Measurements from ENCODE around the gene MTMR2. TPM values are rescaled to one million over a fixed set of nuclear protein-coding genes. Genes with fewer than 3 reads are reported as not detected.

The MTMR2 gene
- total RNA-seq, 4 donors from 2014 or later = 17.9 to 30.4 (median 23.5) TPM

DNA sequence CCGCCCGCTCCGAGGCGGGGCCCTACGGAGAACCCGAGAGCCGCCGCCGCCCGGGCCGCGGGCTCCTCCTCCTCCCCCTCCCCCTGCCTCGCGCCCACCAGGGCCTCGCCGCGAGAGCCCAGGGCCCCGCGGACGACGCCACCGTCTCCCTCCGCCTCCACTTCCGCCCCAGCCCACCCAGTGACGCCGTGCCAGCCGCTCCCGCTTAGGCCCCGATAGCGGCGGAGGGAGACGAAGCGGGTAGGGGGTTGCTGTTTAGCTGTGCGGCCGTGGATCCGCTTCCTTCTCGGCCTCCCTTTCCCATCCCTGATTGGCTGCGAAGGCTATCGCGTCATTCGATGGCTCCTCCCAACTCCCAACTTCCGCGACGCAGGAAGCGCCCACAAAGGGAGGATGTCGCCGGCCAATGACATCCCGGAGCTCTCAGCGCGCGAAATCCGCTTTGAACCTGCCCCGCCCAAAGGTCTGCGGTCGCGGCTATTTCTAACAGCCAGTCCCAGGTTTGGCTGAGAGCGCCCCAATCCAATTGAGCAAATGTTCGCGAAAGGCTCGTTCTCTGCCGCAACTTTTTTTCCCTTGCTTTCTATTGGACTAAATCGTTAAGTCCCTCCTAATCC lies 134.3 kb downstream of the MTMR2 start, which contains the start of gene FAM76B:
FAM76B (minus strand) TSS at position 277 of the 617 bp plus-strand sequence. CDS start 304 bp downstream, outside the sequence.
- DNase-seq (ENCODE audit: low spot score) = peak; percentile 87

DNA sequence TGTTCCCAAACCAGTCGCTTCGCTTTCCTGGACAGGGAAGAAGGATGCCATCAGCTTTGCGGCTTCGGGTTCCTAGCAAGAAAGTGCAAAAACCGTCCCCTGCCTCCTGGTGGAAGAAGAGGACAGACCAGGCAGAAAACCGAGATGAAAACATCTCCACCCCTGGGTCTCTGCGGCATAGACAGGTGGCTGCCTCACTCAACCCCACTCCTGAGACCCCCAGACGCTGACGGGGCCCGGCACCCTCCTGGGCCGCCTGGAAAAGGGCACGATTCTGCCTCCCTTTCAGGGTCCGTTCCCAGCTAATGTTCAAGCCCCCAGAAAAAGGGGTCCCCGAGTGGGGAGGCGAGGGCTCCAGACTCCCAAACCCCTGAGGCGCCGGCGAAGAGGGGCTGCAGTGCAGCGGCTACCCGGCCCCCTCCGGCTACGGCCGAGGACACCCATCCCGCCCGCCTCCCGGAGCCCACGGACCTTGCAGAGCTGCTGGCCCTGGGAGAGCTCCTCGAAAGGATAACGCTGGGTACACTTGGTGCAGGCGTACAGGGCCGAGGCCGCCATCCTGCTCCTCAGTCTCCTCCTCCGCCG lies 134.9 kb downstream of the MTMR2 start:
- DNase-seq (ENCODE audit: low spot score) (no peak), ATAC-seq (ENCODE audit: low FRiP score) (no peak)
- TF ChIP-seq, protein P1, sequence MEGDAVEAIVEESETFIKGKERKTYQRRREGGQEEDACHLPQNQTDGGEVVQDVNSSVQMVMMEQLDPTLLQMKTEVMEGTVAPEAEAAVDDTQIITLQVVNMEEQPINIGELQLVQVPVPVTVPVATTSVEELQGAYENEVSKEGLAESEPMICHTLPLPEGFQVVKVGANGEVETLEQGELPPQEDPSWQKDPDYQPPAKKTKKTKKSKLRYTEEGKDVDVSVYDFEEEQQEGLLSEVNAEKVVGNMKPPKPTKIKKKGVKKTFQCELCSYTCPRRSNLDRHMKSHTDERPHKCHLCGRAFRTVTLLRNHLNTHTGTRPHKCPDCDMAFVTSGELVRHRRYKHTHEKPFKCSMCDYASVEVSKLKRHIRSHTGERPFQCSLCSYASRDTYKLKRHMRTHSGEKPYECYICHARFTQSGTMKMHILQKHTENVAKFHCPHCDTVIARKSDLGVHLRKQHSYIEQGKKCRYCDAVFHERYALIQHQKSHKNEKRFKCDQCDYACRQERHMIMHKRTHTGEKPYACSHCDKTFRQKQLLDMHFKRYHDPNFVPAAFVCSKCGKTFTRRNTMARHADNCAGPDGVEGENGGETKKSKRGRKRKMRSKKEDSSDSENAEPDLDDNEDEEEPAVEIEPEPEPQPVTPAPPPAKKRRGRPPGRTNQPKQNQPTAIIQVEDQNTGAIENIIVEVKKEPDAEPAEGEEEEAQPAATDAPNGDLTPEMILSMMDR (IDR thresholded peaks at IDR 0.05) = no peak

More for the DNA sequence above, 134.3 kb downstream of the MTMR2 start, which contains the start of gene FAM76B:
- TF ChIP-seq, protein P1 (IDR thresholded peaks at IDR 0.05) = no peak
- peak; percentile 94 for ATAC-seq (ENCODE audit: low FRiP score)

Small RNA genes lying within 50 kb of the gene (small RNA-seq; reads per million reads assigned to genes)
- gene RNA5SP345 = not detected

Other genes with a start within 250 kb of the MTMR2 start
- gene FAM76B, start 134.3 kb downstream of the MTMR2 start, total RNA-seq = 10 to 100 TPM; 16.5 to 40.0 (median 25.3) TPM
- gene CEP57, start 133.6 kb downstream of the MTMR2 start, total RNA-seq = 10 to 100 TPM; 17.8 to 38.9 (median 30.4) TPM

Data from omental fat pad (tissue), 4 donors.